HEK293 (cell line): ENCODE results near the gene SLC26A11.

Experiments used
- CTCF ChIA-PET: fragments of 350-600 bp; formaldehyde crosslinking; extraction: SDS; loops from one replicate; lab custom pipeline; 2021; ENCODE audit warnings: antibody characterized with exemption; lab: Yijun Ruan, JAX
- POLR2A ChIA-PET: fragments of 300-600 bp; formaldehyde crosslinking; extraction: SDS; loops from one replicate; lab custom pipeline; 2020; ENCODE audit warnings: antibody characterized with exemption, inconsistent platforms; lab: Yijun Ruan, JAX
- H3K27ac ChIP-seq: fragments of 200-500 bp; sonication (Bioruptor generic); 2 replicates; pipeline ENCODE4 v1.5.1; 2014; ENCODE audit warnings: low read depth, low read length, control low read depth, inconsistent platforms; ENCODE audit errors: extremely low read depth
- H3K36me3 ChIP-seq, 2 experiments: fragments of 200-500 bp in 1 of 2; sonication (Bioruptor generic) in 1 of 2; 1 replicate in 1 of 2; 2 replicates in 1 of 2; pipeline ENCODE4 v1.5.1; 2014 to 2017; ENCODE audit warnings: inconsistent platforms in 2 of 2, low read length in 2 of 2; ENCODE audit not compliant: control insufficient read depth in 2 of 2, insufficient read depth in 1 of 2
- H3K4me1 ChIP-seq: fragments of 200-500 bp; sonication (Bioruptor generic); 2 replicates; pipeline ENCODE4 v1.5.1; 2014; ENCODE audit warnings: mild to moderate bottlenecking, low read length, inconsistent platforms; ENCODE audit not compliant: control insufficient read depth, insufficient read depth
- H3K4me3 ChIP-seq: 2 replicates; pipeline ENCODE4 v1.5.1; 2011; ENCODE audit warnings: low read depth, mild to moderate bottlenecking, control low read depth, low read length, moderate library complexity
- H3K9me3 ChIP-seq: fragments of 200-500 bp; sonication (Bioruptor generic); 2 replicates; pipeline ENCODE4 v1.5.1; 2014; ENCODE audit warnings: low read depth, low read length, inconsistent platforms; ENCODE audit not compliant: control insufficient read depth, insufficient read depth
- GFI1B ChIP-seq: fragments of 450-650 bp; formaldehyde crosslinking; IDR thresholded peaks from 2 replicates; pipeline ENCODE4 v1.5.1; 2016; ENCODE audit warnings: missing biosample characterization, missing genetic modification characterization
- GLI2 ChIP-seq: fragments of 450-650 bp; formaldehyde crosslinking; IDR thresholded peaks from 2 replicates; pipeline ENCODE4; 2017; ENCODE audit warnings: missing biosample characterization, missing genetic modification characterization, low read depth, borderline replicate concordance
- MZF1 ChIP-seq: fragments of 450-650 bp; formaldehyde crosslinking; IDR thresholded peaks from 2 replicates; pipeline ENCODE4 v1.5.1; 2017; ENCODE audit warnings: missing biosample characterization, missing genetic modification characterization, borderline replicate concordance
- PBX3 ChIP-seq: sonication (generic); formaldehyde crosslinking; IDR thresholded peaks from 2 replicates; pipeline ENCODE4 v1.8.1; 2022; ENCODE audit warnings: mild to moderate bottlenecking, moderate library complexity, missing genetic modification reagents
- PRDM1 ChIP-seq: fragments of 450-650 bp; formaldehyde crosslinking; IDR thresholded peaks from 2 replicates; pipeline ENCODE4; 2016; ENCODE audit warnings: missing biosample characterization, missing genetic modification characterization
- ZBTB6 ChIP-seq: fragments of 450-650 bp; formaldehyde crosslinking; IDR thresholded peaks from 2 replicates; pipeline ENCODE4 v1.5.1; 2017; ENCODE audit warnings: missing biosample characterization, missing genetic modification characterization
- ZBTB8A ChIP-seq: fragments of 450-650 bp; formaldehyde crosslinking; IDR thresholded peaks from 2 replicates; pipeline ENCODE4 v1.5.1; 2016; ENCODE audit warnings: missing biosample characterization, missing genetic modification characterization
- ZNF114 ChIP-seq: fragments of 450-650 bp; formaldehyde crosslinking; IDR thresholded peaks from 2 replicates; pipeline ENCODE4 v1.5.0; 2017; ENCODE audit warnings: missing biosample characterization, missing genetic modification characterization
- ZNF121 ChIP-seq: fragments of 450-650 bp; formaldehyde crosslinking; IDR thresholded peaks from 2 replicates; pipeline ENCODE4 v1.5.1; 2016; ENCODE audit warnings: missing biosample characterization, missing genetic modification characterization
- ZNF140 ChIP-seq: fragments of 450-650 bp; formaldehyde crosslinking; IDR thresholded peaks from 2 replicates; pipeline ENCODE4 v1.5.1; 2016; ENCODE audit warnings: missing biosample characterization, missing genetic modification characterization
- ZNF169 ChIP-seq: fragments of 450-650 bp; formaldehyde crosslinking; IDR thresholded peaks from 2 replicates; pipeline ENCODE4 v1.5.1; 2016; ENCODE audit warnings: missing biosample characterization, missing genetic modification characterization
- ZNF175 ChIP-seq: fragments of 450-650 bp; formaldehyde crosslinking; IDR thresholded peaks from 2 replicates; pipeline ENCODE4 v1.5.1; 2016; ENCODE audit warnings: missing biosample characterization, missing genetic modification characterization
- ZNF214 ChIP-seq: fragments of 450-650 bp; formaldehyde crosslinking; IDR thresholded peaks from 2 replicates; pipeline ENCODE4 v1.5.1; 2017; ENCODE audit warnings: missing biosample characterization, mild to moderate bottlenecking, missing genetic modification characterization, borderline replicate concordance
- ZNF26 ChIP-seq: fragments of 450-650 bp; formaldehyde crosslinking; IDR thresholded peaks from 2 replicates; pipeline ENCODE4 v1.5.1; 2016; ENCODE audit warnings: missing biosample characterization, missing genetic modification characterization
- ZNF280C ChIP-seq: fragments of 450-650 bp; formaldehyde crosslinking; IDR thresholded peaks from 2 replicates; pipeline ENCODE4 v1.5.1; 2016; ENCODE audit warnings: missing biosample characterization, missing genetic modification characterization
- ZNF280D ChIP-seq: fragments of 450-650 bp; formaldehyde crosslinking; IDR thresholded peaks from 2 replicates; pipeline ENCODE4 v1.5.1; 2016; ENCODE audit warnings: missing biosample characterization, missing genetic modification characterization
- ZNF341 ChIP-seq: fragments of 450-650 bp; formaldehyde crosslinking; IDR thresholded peaks from 2 replicates; pipeline ENCODE4; 2016; ENCODE audit warnings: low read depth, missing biosample characterization, missing genetic modification characterization
- ZNF600 ChIP-seq: fragments of 450-650 bp; formaldehyde crosslinking; IDR thresholded peaks from 2 replicates; pipeline ENCODE4 v1.5.1; 2016; ENCODE audit warnings: missing biosample characterization, missing genetic modification characterization
- ZNF645 ChIP-seq: fragments of 450-650 bp; formaldehyde crosslinking; IDR thresholded peaks from 2 replicates; pipeline ENCODE4; 2016; ENCODE audit warnings: missing biosample characterization, missing genetic modification characterization
- ZNF677 ChIP-seq: fragments of 450-650 bp; IDR thresholded peaks from 2 replicates; pipeline ENCODE4 v1.5.0; 2018; ENCODE audit warnings: missing biosample characterization, mild to moderate bottlenecking, missing genetic modification characterization, moderate library complexity
- ZNF692 ChIP-seq: fragments of 450-650 bp; formaldehyde crosslinking; IDR thresholded peaks from 2 replicates; pipeline ENCODE4 v1.5.1; 2016; ENCODE audit warnings: missing biosample characterization, missing genetic modification characterization
- ZNF776 ChIP-seq: fragments of 450-650 bp; formaldehyde crosslinking; IDR thresholded peaks from 2 replicates; pipeline ENCODE4 v1.5.0; 2017; ENCODE audit warnings: missing biosample characterization, missing genetic modification characterization, borderline replicate concordance
- ZSCAN18 ChIP-seq: fragments of 450-650 bp; formaldehyde crosslinking; IDR thresholded peaks from 2 replicates; pipeline ENCODE4 v1.5.1; 2016; ENCODE audit warnings: missing biosample characterization, missing genetic modification characterization
- ZSCAN23 ChIP-seq: fragments of 450-650 bp; formaldehyde crosslinking; IDR thresholded peaks from 2 replicates; pipeline ENCODE4 v1.5.1; 2016; ENCODE audit warnings: missing biosample characterization, missing genetic modification characterization
- ZXDB ChIP-seq: fragments of 450-650 bp; formaldehyde crosslinking; IDR thresholded peaks from 2 replicates; pipeline ENCODE4 v1.5.1; 2016; ENCODE audit warnings: missing biosample characterization, missing genetic modification characterization

SLC26A11 gene

GRCh38 chr17:80295146-80295545 is 74.9 kb downstream of the SLC26A11 start (continued):
- no peak for TF ChIP-seq ZNF280D (tag by site-specific recombination)
- TF ChIP-seq ZNF280C (tag by site-specific recombination), result no peak
- no peak for TF ChIP-seq PBX3 (CRISPR knock-in tag)
- no peak for TF ChIP-seq ZNF600 (tag by site-specific recombination)
- TF ChIP-seq ZNF169, result no peak
- TF ChIP-seq ZNF140, result no peak
- no peak for TF ChIP-seq ZNF214 (tag by site-specific recombination)
- TF ChIP-seq ZBTB8A (tag by site-specific recombination), result no peak
- no peak for TF ChIP-seq ZSCAN23 (tag by site-specific recombination)
- no peak for TF ChIP-seq ZBTB6 (tag by site-specific recombination)
- no peak for TF ChIP-seq ZSCAN18 (tag by site-specific recombination)
- no peak for TF ChIP-seq GLI2 (tag by site-specific recombination)
- TF ChIP-seq GFI1B (tag by site-specific recombination), result no peak

GRCh38 chr17:80295559-80295958 is 75.3 kb downstream of the SLC26A11 start:
- Histone ChIP-seq H3K27ac (no peak overlapping the region), H3K9me3 (no peaks in the 10 kb centered on the region), H3K4me1 (no peaks in the 10 kb centered on the region), H3K36me3 (peaks cover 36 to 81% of the 10 kb centered on the region in 2 experiments), H3K4me3 (no peak overlapping the region)
- ChIA-PET CTCF (no interaction called here), POLR2A (no interaction called here)
- TF ChIP-seq ZNF677 (tag by site-specific recombination) (no peak), ZNF341 (tag by site-specific recombination) (no peak), PRDM1 (tag by site-specific recombination) (no peak), MZF1 (tag by site-specific recombination) (no peak), ZNF114 (no peak), ZNF121 (tag by site-specific recombination) (no peak), ZNF175 (tag by site-specific recombination) (no peak), ZNF645 (tag by site-specific recombination) (no peak), ZNF26 (no peak), ZNF776 (tag by site-specific recombination) (no peak), ZNF692 (no peak), ZXDB (no peak)
